GM19468 (cell line): ENCODE data around the gene F10.

Experiments
- ATAC-seq: cut with Tn5 transposase; IDR thresholded peaks from one replicate; pipeline ENCODE4 v1.9.1; 2021; ENCODE audit warnings: mild to moderate bottlenecking, moderate library complexity, moderate number of reproducible peaks; ENCODE audit not compliant: unreplicated experiment; ENCODE audit errors: extremely low read depth

F10 gene

GRCh38 chr13:113162783-113163685 lies 40.4 kb downstream of the F10 start:
- no peak for ATAC-seq

GRCh38 chr13:113164492-113164891 lies 41.9 kb downstream of the F10 start:
- ATAC-seq, result no peak

- ATAC-seq, result no peak
Measured at GRCh38 chr13:113166266-113166665, 43.7 kb downstream of the F10 start.

GRCh38 chr13:113166681-113167080 lies 44.1 kb downstream of the F10 start:
- no peak for ATAC-seq

GRCh38 chr13:113167155-113167554 lies 44.6 kb downstream of the F10 start:
- ATAC-seq, result no peak

GRCh38 chr13:113167575-113167974 lies 45.0 kb downstream of the F10 start:
- ATAC-seq, result no peak

- ATAC-seq, result no peak
Measured at GRCh38 chr13:113168211-113168610, 45.6 kb downstream of the F10 start.

- no peak for ATAC-seq
Measured at GRCh38 chr13:113169277-113170272, 47.0 kb downstream of the F10 start.

GRCh38 chr13:113170511-113170910 lies 47.9 kb downstream of the F10 start:
- ATAC-seq, result no peak

- ATAC-seq, result no peak
Measured at GRCh38 chr13:113171250-113172125, 48.9 kb downstream of the F10 start.

- no peak for ATAC-seq
Measured at GRCh38 chr13:113172419-113172926, 49.9 kb downstream of the F10 start.

- ATAC-seq, result no peak
Measured at GRCh38 chr13:113176280-113176679, 53.7 kb downstream of the F10 start.

- ATAC-seq, result no peak
Measured at GRCh38 chr13:113176822-113177221, 54.2 kb downstream of the F10 start.

- no peak for ATAC-seq
Measured at GRCh38 chr13:113178070-113178895, 55.7 kb downstream of the F10 start.

- no peak for ATAC-seq
Measured at GRCh38 chr13:113178896-113179167, 56.2 kb downstream of the F10 start.

- no peak for ATAC-seq
Measured at GRCh38 chr13:113179374-113180230, 57.0 kb downstream of the F10 start.

GRCh38 chr13:113182046-113182445 lies 59.4 kb downstream of the F10 start:
- ATAC-seq, result no peak

GRCh38 chr13:113183450-113184129 lies 61.0 kb downstream of the F10 start:
- ATAC-seq, result no peak
